ENCODE data around the gene CMTM8.
"Not testable (repeated sequence)": the region's sequence is repeated elsewhere in the genome, so short reads cannot be mapped to it uniquely, and the experiment has no call there.

CMTM8 gene

DNA sequence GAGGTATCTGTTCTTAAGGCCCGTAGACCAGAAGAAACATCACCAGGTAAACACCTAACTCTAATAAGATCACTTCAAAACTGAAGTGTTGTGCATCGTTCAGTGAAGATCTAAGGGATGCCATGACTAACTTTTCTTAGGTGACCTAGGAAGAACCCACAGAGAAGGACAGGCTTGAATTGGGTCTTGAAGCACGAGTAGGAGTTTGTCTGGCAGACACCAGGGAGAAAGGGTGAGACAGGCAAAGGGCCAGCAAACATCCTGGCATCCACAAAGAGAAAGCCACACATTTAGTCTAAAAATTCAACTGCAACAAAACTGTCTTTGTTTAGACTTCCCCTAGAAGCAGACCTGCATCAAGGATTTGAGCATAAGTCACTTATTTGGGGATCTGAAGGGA, 15.5 kb upstream of the CMTM8 start:
- no peak for DNase-seq
- no peaks in the 10 kb centered on the region for H3K27me3 ChIP-seq (replicated peaks)
- no peak overlapping the region for H3K27ac ChIP-seq
- H3K36me3 ChIP-seq (replicated peaks): no peaks in the 10 kb centered on the region
- no peak overlapping the region for H3K4me3 ChIP-seq (ENCODE audit: low read depth, low read length)
- in situ Hi-C loops (cut with HindIII; ENCODE audit: low pct_ligation_motif_present, low sequenced_read_pairs): no loop called here
- TF ChIP-seq CTCF (IDR thresholded peaks at IDR 0.05; ENCODE audit: low read depth, low read length, missing control alignments): no peak

DNA sequence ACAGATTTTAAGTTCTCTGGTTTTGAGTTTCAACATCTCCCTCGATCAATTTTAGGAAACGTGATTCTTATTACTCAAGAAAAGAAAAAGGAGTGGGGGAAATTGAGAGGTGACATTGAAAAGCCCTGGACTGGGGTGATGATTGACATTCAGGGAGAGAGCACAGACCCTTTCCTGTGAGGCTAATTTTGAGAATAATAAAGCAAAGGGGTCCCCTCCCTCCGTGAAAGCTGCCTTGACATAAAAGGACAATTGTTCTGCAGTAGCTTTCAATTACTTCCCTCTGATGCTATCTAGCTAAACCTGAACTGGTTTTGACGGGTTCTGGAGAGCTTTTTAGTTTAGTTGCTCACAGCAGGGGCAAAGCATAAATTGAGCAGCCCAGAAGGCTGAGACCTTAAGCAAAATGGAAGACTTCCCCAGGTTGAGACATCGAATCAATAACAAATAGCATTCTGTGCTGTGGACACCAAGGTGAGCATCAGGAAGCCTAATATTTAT, 14.4 kb upstream of the CMTM8 start:
- no peak for DNase-seq
- TF ChIP-seq CTCF (IDR thresholded peaks at IDR 0.05; ENCODE audit: low read depth, low read length, missing control alignments): no peak
- Histone ChIP-seq H3K36me3 (replicated peaks) (no peaks in the 10 kb centered on the region), H3K4me3 (ENCODE audit: low read depth, low read length) (no peak overlapping the region), H3K27ac (no peak overlapping the region), H3K27me3 (replicated peaks) (no peaks in the 10 kb centered on the region)
- in situ Hi-C loops (cut with HindIII; ENCODE audit: low pct_ligation_motif_present, low sequenced_read_pairs): no loop called here

GRCh38 chr3:32226875-32227500, 11.5 kb upstream of the CMTM8 start:
- no peaks in the 10 kb centered on the region for H3K27me3 ChIP-seq (replicated peaks)
- H3K27ac ChIP-seq: peak overlapping the region; percentile 47
- in situ Hi-C loops (cut with HindIII; ENCODE audit: low pct_ligation_motif_present, low sequenced_read_pairs): no loop called here
- no peak for TF ChIP-seq CTCF (IDR thresholded peaks at IDR 0.05; ENCODE audit: low read depth, low read length, missing control alignments)
- H3K4me3 ChIP-seq (ENCODE audit: low read depth, low read length): no peak overlapping the region
- DNase-seq: peak; percentile 53
- H3K36me3 ChIP-seq (replicated peaks): no peaks in the 10 kb centered on the region

DNA sequence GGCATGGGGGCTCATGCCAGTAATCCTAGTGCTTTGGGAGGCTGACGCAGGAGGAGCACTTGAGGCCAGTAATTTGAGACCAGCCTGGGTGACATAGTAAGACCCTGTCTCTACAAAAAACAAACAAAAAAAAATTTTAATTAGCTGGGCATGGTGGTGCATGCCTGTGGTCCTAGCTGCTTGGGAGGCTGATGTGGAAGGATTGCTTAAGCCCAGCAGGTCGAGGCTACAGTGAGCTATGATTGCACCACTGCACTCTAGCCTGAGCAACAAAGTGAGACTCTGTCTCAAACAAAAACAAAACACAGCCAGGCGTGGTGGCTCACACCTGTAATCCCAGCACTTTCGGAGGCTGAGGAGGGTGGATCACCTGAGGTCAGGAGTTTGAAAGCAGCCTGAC, 9.7 kb upstream of the CMTM8 start:
- H3K4me3 ChIP-seq (ENCODE audit: low read depth, low read length); in situ Hi-C loops (cut with HindIII; ENCODE audit: low pct_ligation_motif_present, low sequenced_read_pairs); H3K27ac ChIP-seq; DNase-seq; H3K27me3 ChIP-seq (replicated peaks); H3K36me3 ChIP-seq (replicated peaks): not testable (repeated sequence)

DNA sequence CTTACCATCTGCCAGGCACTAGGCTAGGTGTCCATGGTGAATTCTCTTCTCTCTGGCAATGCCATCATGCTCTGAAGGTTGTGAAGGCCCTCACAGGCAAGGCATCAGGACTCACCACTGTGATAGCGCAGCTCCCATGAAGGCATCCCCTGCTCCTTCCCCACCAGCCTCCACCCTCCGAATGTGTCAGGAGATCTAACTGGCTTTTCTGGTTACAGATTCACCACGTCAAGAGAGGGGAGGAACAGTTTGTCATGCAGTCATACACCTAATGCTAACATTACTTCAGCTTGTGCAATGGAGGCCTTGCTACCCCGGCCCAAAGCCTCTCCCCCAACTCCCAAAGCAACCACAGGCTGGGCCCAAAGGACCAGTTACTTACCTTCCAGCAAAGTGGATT, 8.9 kb upstream of the CMTM8 start:
- H3K27ac ChIP-seq: no peak overlapping the region
- in situ Hi-C loops (cut with HindIII; ENCODE audit: low pct_ligation_motif_present, low sequenced_read_pairs): no loop called here
- no peak for DNase-seq
- no peaks in the 10 kb centered on the region for H3K27me3 ChIP-seq (replicated peaks)
- H3K36me3 ChIP-seq (replicated peaks): no peaks in the 10 kb centered on the region
- TF ChIP-seq CTCF (IDR thresholded peaks at IDR 0.05; ENCODE audit: low read depth, low read length, missing control alignments): no peak
- no peak overlapping the region for H3K4me3 ChIP-seq (ENCODE audit: low read depth, low read length)

- in situ Hi-C loops (cut with HindIII; ENCODE audit: low pct_ligation_motif_present, low sequenced_read_pairs): no loop called here
- TF ChIP-seq CTCF (IDR thresholded peaks at IDR 0.05; ENCODE audit: low read depth, low read length, missing control alignments): no peak
- no peak overlapping the region for H3K4me3 ChIP-seq (ENCODE audit: low read depth, low read length)
- no peak for DNase-seq
- H3K27ac ChIP-seq: no peak overlapping the region
- no peaks in the 10 kb centered on the region for H3K36me3 ChIP-seq (replicated peaks)
- no peaks in the 10 kb centered on the region for H3K27me3 ChIP-seq (replicated peaks)
Measured at GRCh38 chr3:32236377-32236776, 2.1 kb upstream of the CMTM8 start.
